H9 (cell line): Measurements from ENCODE around the gene DENND1A. TPM values are rescaled to one million over a fixed set of nuclear protein-coding genes. Genes with fewer than 3 reads are reported as not detected.
A peak's percentile ranks its signal among the peaks of the same experiment; 100 is the strongest.

Source experiments
- DNase-seq: peaks from one replicate; pipeline ENCODE4 v3.0.0-alpha.2; 2017
- H2AFZ ChIP-seq: one replicate; pipeline ENCODE4 v1.6.1; 2013; ENCODE audit warnings: mild to moderate bottlenecking, low read length, control low read depth, moderate library complexity
- H2AK5ac ChIP-seq: 2 replicates; pipeline ENCODE4 v1.6.1; 2013; ENCODE audit warnings: low read length, control low read depth, mixed read lengths; ENCODE audit not compliant: insufficient read length
- H2BK120ac ChIP-seq: one replicate; pipeline ENCODE4 v1.6.1; 2013; ENCODE audit warnings: low read depth, mild to moderate bottlenecking, low read length, control low read depth, inconsistent platforms; ENCODE audit not compliant: poor library complexity, severe bottlenecking
- H2BK12ac ChIP-seq: 2 replicates; pipeline ENCODE4 v1.6.1; 2013; ENCODE audit warnings: low read length, control low read depth, mixed read lengths, low read depth; ENCODE audit not compliant: insufficient read length
- H2BK15ac ChIP-seq: 2 replicates; pipeline ENCODE4 v1.6.1; 2013; ENCODE audit warnings: low read depth, low read length, control low read depth
- H2BK20ac ChIP-seq: one replicate; pipeline ENCODE4 v1.6.1; 2013; ENCODE audit warnings: low read depth, mild to moderate bottlenecking, low read length, control low read depth, inconsistent platforms; ENCODE audit not compliant: poor library complexity, severe bottlenecking
- H2BK5ac ChIP-seq: 2 replicates; pipeline ENCODE4 v1.6.1; 2013; ENCODE audit warnings: low read length, control low read depth, mixed read lengths; ENCODE audit not compliant: insufficient read length
- H3K14ac ChIP-seq: 2 replicates; pipeline ENCODE4 v1.6.1; 2013; ENCODE audit warnings: low read length, control low read depth; ENCODE audit not compliant: insufficient read depth
- H3K18ac ChIP-seq: 2 replicates; pipeline ENCODE4 v1.6.1; 2013; ENCODE audit warnings: low read depth, mild to moderate bottlenecking, mixed read lengths, low read length, control low read depth; ENCODE audit not compliant: insufficient read length
- H3K23ac ChIP-seq: 2 replicates; pipeline ENCODE4 v1.6.1; 2013; ENCODE audit warnings: low read length, control low read depth, mixed read lengths, low read depth; ENCODE audit not compliant: insufficient read length
- H3K23me2 ChIP-seq: 2 replicates; pipeline ENCODE4 v1.6.1; 2013; ENCODE audit warnings: low read depth, mild to moderate bottlenecking, mixed read lengths, low read length, control low read depth; ENCODE audit not compliant: insufficient read length, poor library complexity, severe bottlenecking
- H3K27ac ChIP-seq: 2 replicates; pipeline ENCODE4 v1.5.1; 2013; ENCODE audit warnings: low read length, control low read depth, mixed read lengths, low read depth; ENCODE audit not compliant: insufficient read length
- H3K27me3 ChIP-seq: 2 replicates; pipeline ENCODE4 v1.6.1; 2013; ENCODE audit warnings: low read length, control low read depth, inconsistent platforms; ENCODE audit not compliant: insufficient read depth
- H3K4ac ChIP-seq: 2 replicates; pipeline ENCODE4 v1.6.1; 2013; ENCODE audit warnings: low read depth, mild to moderate bottlenecking, control low read depth, inconsistent platforms, low read length, moderate library complexity
- H3K4me1 ChIP-seq: 2 replicates; pipeline ENCODE4 v1.6.1; 2013; ENCODE audit warnings: low read length, control low read depth, inconsistent platforms; ENCODE audit not compliant: insufficient read depth
- H3K4me2 ChIP-seq: 2 replicates; pipeline ENCODE4 v1.6.1; 2013; ENCODE audit warnings: low read length, control low read depth, mixed read lengths; ENCODE audit not compliant: insufficient read length, insufficient read depth
- H3K56ac ChIP-seq: 2 replicates; pipeline ENCODE4 v1.6.1; 2013; ENCODE audit warnings: low read depth, mild to moderate bottlenecking, mixed read lengths, low read length, control low read depth; ENCODE audit not compliant: insufficient read length
- H3K79me1 ChIP-seq: 2 replicates; pipeline ENCODE4 v1.6.1; 2013; ENCODE audit warnings: low read depth, mild to moderate bottlenecking, moderate library complexity, low read length, control low read depth, inconsistent platforms; ENCODE audit not compliant: insufficient read depth, poor library complexity, severe bottlenecking
- H3K79me2 ChIP-seq: 2 replicates; pipeline ENCODE4 v1.6.1; 2013; ENCODE audit warnings: low read length, control low read depth, inconsistent platforms; ENCODE audit not compliant: insufficient read depth
- H3K9ac ChIP-seq: 2 replicates; pipeline ENCODE4 v1.6.1; 2013; ENCODE audit warnings: low read length, control low read depth, mixed read lengths; ENCODE audit not compliant: insufficient read length; ENCODE audit errors: extremely low read depth
- H3K9me3 ChIP-seq: one replicate; pipeline ENCODE4 v1.6.1; 2013; ENCODE audit warnings: low read depth, low read length, inconsistent platforms; ENCODE audit not compliant: control insufficient read depth
- H3T11ph ChIP-seq: one replicate; pipeline ENCODE4 v1.6.1; 2013; ENCODE audit warnings: mild to moderate bottlenecking, low read length, control low read depth, inconsistent platforms
- H4K20me1 ChIP-seq: one replicate; pipeline ENCODE4 v1.6.1; 2013; ENCODE audit not compliant: control insufficient read depth, insufficient read length, insufficient read depth
- H4K5ac ChIP-seq: 2 replicates; pipeline ENCODE4 v1.6.1; 2013; ENCODE audit warnings: low read depth, mild to moderate bottlenecking, mixed read lengths, low read length, control low read depth; ENCODE audit not compliant: insufficient read length
- H4K8ac ChIP-seq: replicated peaks from 2 replicates; pipeline ENCODE4 v1.6.1; 2013; ENCODE audit warnings: low read length, control low read depth, mixed read lengths, low read depth; ENCODE audit not compliant: insufficient read length
- H4K91ac ChIP-seq: 2 replicates; pipeline ENCODE4 v1.6.1; 2013; ENCODE audit warnings: low read depth, mild to moderate bottlenecking, moderate library complexity, mixed read lengths, low read length, control low read depth; ENCODE audit not compliant: insufficient read length
- H3K27ac Mint-ChIP-seq, 3 experiments: 2 replicates in 2 of 3; 3 replicates in 1 of 3; pipeline ENCODE4 v1.8.0; 2020 to 2021; ENCODE audit warnings: mixed read lengths in 3 of 3, mild to moderate bottlenecking in 1 of 3, moderate library complexity in 1 of 3
- H3K27me3 Mint-ChIP-seq: 2 replicates; pipeline ENCODE4 v1.8.0; 2021; ENCODE audit warnings: low read depth, mild to moderate bottlenecking, moderate library complexity, mixed read lengths
- H3K36me3 Mint-ChIP-seq, 3 experiments: 2 replicates in 2 of 3; 3 replicates in 1 of 3; pipeline ENCODE4 v1.8.0; 2020 to 2021; ENCODE audit warnings: low read depth in 3 of 3, mixed read lengths in 3 of 3; ENCODE audit not compliant: insufficient read depth in 1 of 3
- H3K4me1 Mint-ChIP-seq, 2 experiments: 2 replicates each; pipeline ENCODE4 v1.8.0; 2020; ENCODE audit warnings: mixed read lengths in 2 of 2
- H3K4me3 Mint-ChIP-seq, 2 experiments: 2 replicates in 1 of 2; 3 replicates in 1 of 2; pipeline ENCODE4 v1.8.0; 2020 to 2021; ENCODE audit warnings: mild to moderate bottlenecking in 2 of 2, mixed read lengths in 2 of 2, moderate library complexity in 1 of 2
- H3K9me3 Mint-ChIP-seq, 2 experiments: 2 replicates in 1 of 2; 3 replicates in 1 of 2; pipeline ENCODE4 v1.8.0; 2020; ENCODE audit warnings: mild to moderate bottlenecking in 2 of 2, mixed read lengths in 2 of 2, moderate library complexity in 1 of 2
- WGBS: extraction: QIAGEN DNeasy Blood & Tissue Kit; methylation state at CpG from one replicate; pipeline ENCODE4 v1.1.7; 2013; ENCODE audit warnings: missing lambda C conversion rate, low lambda C conversion rate, mixed read lengths; ENCODE audit not compliant: insufficient read length; ENCODE audit errors: extremely low coverage; 5-methylcytosine and 5-hydroxymethylcytosine counted together
- total RNA-seq: library from RNA; stranded (reverse); gene quantifications from 2 replicates; pipeline ENCODE4 v1.2.1, GENCODE V29; 2021
- TF ChIP-seq, protein P1 (sequence below): fragments of 200-600 bp; sonication (generic); conservative IDR thresholded peaks from 3 replicates; pipeline ENCODE4 v1.8.0; 2021; ENCODE audit warnings: antibody characterized with exemption, mild to moderate bottlenecking

Gene DENND1A
- total RNA-seq, 1 experiment from 2014 or later: 20.4 TPM

DNA sequence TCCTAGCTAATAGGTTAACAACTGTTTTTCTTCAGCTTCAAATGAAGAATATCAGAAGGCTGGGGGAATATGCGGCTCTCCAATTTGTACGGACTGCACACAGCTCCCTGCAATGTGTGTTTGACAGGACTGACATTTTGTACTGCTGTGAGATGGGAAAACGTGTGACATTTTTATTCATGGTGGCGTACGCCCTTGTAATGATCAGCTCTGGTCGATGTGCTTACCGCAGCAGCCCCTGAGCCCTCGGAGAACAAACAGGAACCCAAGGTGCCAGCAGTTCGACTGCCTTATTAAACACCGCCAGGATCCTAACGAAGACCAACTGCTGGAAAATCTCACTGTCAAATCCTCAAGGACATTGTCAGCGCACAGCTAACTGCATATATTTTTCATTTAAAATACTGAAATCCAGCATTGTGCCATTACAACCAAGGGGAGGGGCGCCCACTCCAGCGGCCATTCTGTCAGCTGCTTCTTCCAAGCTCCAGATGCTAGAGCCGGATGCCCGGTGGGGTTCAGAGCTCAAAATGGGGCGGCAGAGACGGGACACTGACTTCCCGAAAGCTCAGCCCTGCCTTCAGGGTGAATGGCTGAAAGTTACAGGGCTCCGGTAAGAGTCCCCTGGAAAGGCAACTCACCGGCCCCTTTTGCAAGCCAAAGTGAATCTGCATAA lies 507.2 kb downstream of the DENND1A start:
- H3K27ac ChIP-seq: no peak overlapping the region
- no peak overlapping the region for H4K5ac ChIP-seq
- no peak overlapping the region for H3K4me2 ChIP-seq
- no peak overlapping the region for H4K8ac ChIP-seq
- Mint-ChIP-seq H3K27ac (0 out of 7 replicates have a peak overlapping the region, but pooled peaks of 1 of the 3 experiments have one; percentile 57), H3K4me1 (peaks cover 37 to 58% of the 10 kb centered on the region in 2 experiments), H3K4me3 (no peak overlapping the region), H3K27me3 (no peaks in the 10 kb centered on the region; the same call in 1 of the 2 replicates), H3K36me3 (peaks cover 0 to 6% (median 0%) of the 10 kb centered on the region in 3 experiments; a peak in 3 of 7 replicates), H3K9me3 (no peaks in the 10 kb centered on the region)
- H2BK5ac ChIP-seq: no peak overlapping the region
- H3K18ac ChIP-seq: no peak overlapping the region
- no peak overlapping the region for H3K23ac ChIP-seq
- H2BK12ac ChIP-seq: no peak overlapping the region
- no peaks in the 10 kb centered on the region for H3K79me2 ChIP-seq
- no peaks in the 10 kb centered on the region for H3K23me2 ChIP-seq
- H4K20me1 ChIP-seq: no peaks in the 10 kb centered on the region
- no peak overlapping the region for H2BK15ac ChIP-seq
- no CpG with 5 or more reads among the region's 21 CpGs for WGBS
- no peaks in the 10 kb centered on the region for H3K27me3 ChIP-seq
- no peak overlapping the region for H2BK20ac ChIP-seq
- H3K14ac ChIP-seq: no peak overlapping the region
- no peak overlapping the region for H2AK5ac ChIP-seq
- H2AFZ ChIP-seq: no peak overlapping the region
- H3K4ac ChIP-seq: no peak overlapping the region
- DNase-seq: peak; percentile 55
- TF ChIP-seq, protein P1, sequence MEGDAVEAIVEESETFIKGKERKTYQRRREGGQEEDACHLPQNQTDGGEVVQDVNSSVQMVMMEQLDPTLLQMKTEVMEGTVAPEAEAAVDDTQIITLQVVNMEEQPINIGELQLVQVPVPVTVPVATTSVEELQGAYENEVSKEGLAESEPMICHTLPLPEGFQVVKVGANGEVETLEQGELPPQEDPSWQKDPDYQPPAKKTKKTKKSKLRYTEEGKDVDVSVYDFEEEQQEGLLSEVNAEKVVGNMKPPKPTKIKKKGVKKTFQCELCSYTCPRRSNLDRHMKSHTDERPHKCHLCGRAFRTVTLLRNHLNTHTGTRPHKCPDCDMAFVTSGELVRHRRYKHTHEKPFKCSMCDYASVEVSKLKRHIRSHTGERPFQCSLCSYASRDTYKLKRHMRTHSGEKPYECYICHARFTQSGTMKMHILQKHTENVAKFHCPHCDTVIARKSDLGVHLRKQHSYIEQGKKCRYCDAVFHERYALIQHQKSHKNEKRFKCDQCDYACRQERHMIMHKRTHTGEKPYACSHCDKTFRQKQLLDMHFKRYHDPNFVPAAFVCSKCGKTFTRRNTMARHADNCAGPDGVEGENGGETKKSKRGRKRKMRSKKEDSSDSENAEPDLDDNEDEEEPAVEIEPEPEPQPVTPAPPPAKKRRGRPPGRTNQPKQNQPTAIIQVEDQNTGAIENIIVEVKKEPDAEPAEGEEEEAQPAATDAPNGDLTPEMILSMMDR: no peak
- no peak overlapping the region for H4K91ac ChIP-seq
- no peaks in the 10 kb centered on the region for H3K9me3 ChIP-seq
- no peaks in the 10 kb centered on the region for H3K79me1 ChIP-seq
- peaks cover 2% of the 10 kb centered on the region; the same call in 1 of the 2 replicates for H3K4me1 ChIP-seq
- no peak overlapping the region for H3K56ac ChIP-seq
- no peak overlapping the region for H3K9ac ChIP-seq
- H2BK120ac ChIP-seq: no peak overlapping the region
- H3T11ph ChIP-seq: no peak overlapping the region
